ENCODE measurements around the gene HNRNPK. TPM values are rescaled to one million over a fixed set of nuclear protein-coding genes. Genes with fewer than 3 reads are reported as not detected.

The HNRNPK gene
- total and polyA plus RNA-seq, 2 of the 4 experiments (the other 2 are of a cell fraction), result 422 to 458 TPM

GRCh38 chr9:84027201-84027600, 47.2 kb upstream of the HNRNPK start:
- Histone ChIP-seq H3K27ac (ENCODE audit: insufficient read depth, low read length) (no peak overlapping the region), H4K20me1 (ENCODE audit: insufficient read depth, low read length) (no peaks in the 10 kb centered on the region), H3K14ac (replicated peaks; ENCODE audit: low read depth, low read length) (no peak overlapping the region), H2AK5ac (ENCODE audit: low read depth, low read length) (no peak overlapping the region), H2BK20ac (ENCODE audit: low read depth, low read length) (no peak overlapping the region), H2AK9ac (replicated peaks; ENCODE audit: low read depth, low read length, poor library complexity) (no peak overlapping the region), H3K9me1 (ENCODE audit: insufficient read depth, low read length) (no peaks in the 10 kb centered on the region), H3K27me3 (ENCODE audit: control insufficient read depth, insufficient read depth, low read length) (no peaks in the 10 kb centered on the region), H3K4ac (ENCODE audit: low read depth, low read length) (no peak overlapping the region), H3K4me3 (ENCODE audit: insufficient read depth, low read depth, low read length) (no peak overlapping the region), H3K9me3 (ENCODE audit: control insufficient read depth, insufficient read depth, low read length) (no peaks in the 10 kb centered on the region), H3K4me1 (ENCODE audit: control insufficient read depth, insufficient read depth, low read length) (no peaks in the 10 kb centered on the region), H3K56ac (ENCODE audit: extremely low read depth, insufficient read depth, low read length) (no peak overlapping the region), H4K5ac (ENCODE audit: low read depth, low read length) (no peak overlapping the region), H4K8ac (ENCODE audit: low read depth in 2 of 2, low read length in 2 of 2) (no peak overlapping the region), H4K91ac (ENCODE audit: insufficient read depth, low read depth, low read length) (no peak overlapping the region), H2BK5ac (ENCODE audit: low read depth, low read length, poor library complexity, severe bottlenecking) (no peak overlapping the region), H3K23ac (ENCODE audit: low read depth, low read length) (no peak overlapping the region), H3K4me2 (ENCODE audit: low read depth, low read length) (no peak overlapping the region), H3K9ac (ENCODE audit: low read depth, low read length) (no peak overlapping the region), H2BK15ac (ENCODE audit: low read depth, low read length) (no peak overlapping the region), H3K18ac (ENCODE audit: low read depth, low read length) (no peak overlapping the region), H3K79me1 (ENCODE audit: low read depth in 1 of 2, low read length in 2 of 2) (no peaks in the 10 kb centered on the region), H2AFZ (replicated peaks; ENCODE audit: low read length, poor library complexity) (no peak overlapping the region), H2BK120ac (ENCODE audit: low read depth, low read length) (no peak overlapping the region), H3K36me3 (ENCODE audit: control insufficient read depth, insufficient read depth, low read length) (no peaks in the 10 kb centered on the region)
- no TSS peak for BruUV-seq (replicated peaks)
- ChIA-PET CTCF (no interaction called here), POLR2A (ENCODE audit: unreplicated experiment) (no interaction called here)
- no peak for ATAC-seq (ENCODE audit: low read depth)
- WGBS, 2 experiments (ENCODE audit: extremely low coverage in 2 of 2, insufficient read length in 1 of 2), result no CpG with 5 or more reads among the region's 4 CpGs
- dilution Hi-C loops (cut with HindIII; ENCODE audit: low sequenced_read_pairs, unreplicated experiment) (no loop called here), in situ Hi-C loops (cut with MboI; ENCODE audit: low sequenced_read_pairs) (no loop called here), intact Hi-C loops (cut with micrococcal nuclease) (no loop called here)
- no peak for DNase-seq
- TF ChIP-seq, protein P1, sequence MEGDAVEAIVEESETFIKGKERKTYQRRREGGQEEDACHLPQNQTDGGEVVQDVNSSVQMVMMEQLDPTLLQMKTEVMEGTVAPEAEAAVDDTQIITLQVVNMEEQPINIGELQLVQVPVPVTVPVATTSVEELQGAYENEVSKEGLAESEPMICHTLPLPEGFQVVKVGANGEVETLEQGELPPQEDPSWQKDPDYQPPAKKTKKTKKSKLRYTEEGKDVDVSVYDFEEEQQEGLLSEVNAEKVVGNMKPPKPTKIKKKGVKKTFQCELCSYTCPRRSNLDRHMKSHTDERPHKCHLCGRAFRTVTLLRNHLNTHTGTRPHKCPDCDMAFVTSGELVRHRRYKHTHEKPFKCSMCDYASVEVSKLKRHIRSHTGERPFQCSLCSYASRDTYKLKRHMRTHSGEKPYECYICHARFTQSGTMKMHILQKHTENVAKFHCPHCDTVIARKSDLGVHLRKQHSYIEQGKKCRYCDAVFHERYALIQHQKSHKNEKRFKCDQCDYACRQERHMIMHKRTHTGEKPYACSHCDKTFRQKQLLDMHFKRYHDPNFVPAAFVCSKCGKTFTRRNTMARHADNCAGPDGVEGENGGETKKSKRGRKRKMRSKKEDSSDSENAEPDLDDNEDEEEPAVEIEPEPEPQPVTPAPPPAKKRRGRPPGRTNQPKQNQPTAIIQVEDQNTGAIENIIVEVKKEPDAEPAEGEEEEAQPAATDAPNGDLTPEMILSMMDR (conservative IDR thresholded peaks at IDR 0.05; ENCODE audit: low read depth, low read length), result no peak
- TF ChIP-seq RCOR1 (IDR thresholded peaks at IDR 0.05; ENCODE audit: insufficient replicate concordance, low read length) (no peak), CEBPB (IDR thresholded peaks at IDR 0.05; ENCODE audit: low read depth, low read length) (no peak), ELK1 (IDR thresholded peaks at IDR 0.05; ENCODE audit: borderline replicate concordance, low read depth, low read length) (no peak), RAD21 (IDR thresholded peaks at IDR 0.05; ENCODE audit: low read length) (no peak), MXI1 (IDR thresholded peaks at IDR 0.05; ENCODE audit: borderline replicate concordance, low read depth, low read length) (no peak), RFX5 (IDR thresholded peaks at IDR 0.05; ENCODE audit: low read depth, low read length) (no peak), BHLHE40 (IDR thresholded peaks at IDR 0.05; ENCODE audit: low read depth, low read length) (no peak), MAZ (IDR thresholded peaks at IDR 0.05; ENCODE audit: borderline replicate concordance, low read depth, low read length) (no peak), NFE2L2 (IDR thresholded peaks at IDR 0.05; ENCODE audit: low read depth, low read length) (no peak), MAFK (IDR thresholded peaks at IDR 0.05; ENCODE audit: low read depth, low read length) (no peak), POLR2A (IDR thresholded peaks at IDR 0.05; ENCODE audit: low read depth, low read length) (no peak), CHD1 (IDR thresholded peaks at IDR 0.05; ENCODE audit: low read depth, low read length) (no peak), FOS (IDR thresholded peaks at IDR 0.05; ENCODE audit: low read depth, low read length) (no peak), SMC3 (IDR thresholded peaks at IDR 0.05; ENCODE audit: low read depth, low read length) (no peak)
- TF ChIP-seq, protein P2, sequence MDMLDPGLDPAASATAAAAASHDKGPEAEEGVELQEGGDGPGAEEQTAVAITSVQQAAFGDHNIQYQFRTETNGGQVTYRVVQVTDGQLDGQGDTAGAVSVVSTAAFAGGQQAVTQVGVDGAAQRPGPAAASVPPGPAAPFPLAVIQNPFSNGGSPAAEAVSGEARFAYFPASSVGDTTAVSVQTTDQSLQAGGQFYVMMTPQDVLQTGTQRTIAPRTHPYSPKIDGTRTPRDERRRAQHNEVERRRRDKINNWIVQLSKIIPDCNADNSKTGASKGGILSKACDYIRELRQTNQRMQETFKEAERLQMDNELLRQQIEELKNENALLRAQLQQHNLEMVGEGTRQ (IDR thresholded peaks at IDR 0.05; ENCODE audit: low read depth, low read length), result no peak

All from IMR-90 (cell line).